Dermis microvascular lymphatic vessel endothelial cell (primary cell): ENCODE results near the gene LMO4. TPM values are rescaled to one million over a fixed set of nuclear protein-coding genes. Genes with fewer than 3 reads are reported as not detected.

ENCODE experiments used
- DNase-seq, 2 donors: peaks; one replicate each; pipeline versions ENCODE4 v3.0.0 to v3.0.0-alpha.2; 2010; ENCODE audit warnings: low read depth in 2 of 2
- total RNA-seq: library from RNA; depleted of rRNA; stranded (reverse); fragments of >200 nt; gene quantifications from 2 replicates; pipeline ENCODE4 v1.2.1, GENCODE V29; 2014

Gene LMO4
- total RNA-seq, 1 donor from 2014 or later, result 12.5 TPM

DNA sequence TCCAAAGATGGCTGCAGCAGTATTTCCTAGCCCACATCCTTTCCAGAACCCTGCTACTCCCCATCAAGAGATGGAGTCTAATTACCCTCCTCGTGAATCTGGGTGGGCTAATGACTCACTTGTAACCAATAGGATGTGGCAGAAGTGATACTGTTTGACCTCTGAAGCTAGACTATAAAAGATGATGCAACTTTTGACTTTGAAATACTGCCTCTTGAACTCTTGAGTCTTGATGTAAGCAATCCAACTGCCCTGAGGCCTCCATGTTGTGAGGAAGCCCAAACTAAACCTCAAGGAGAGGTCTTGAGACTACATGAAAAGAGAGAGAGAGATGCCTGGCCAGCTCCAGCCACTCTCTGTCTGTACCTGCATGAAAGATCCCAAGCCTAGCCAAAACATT, 29.5 kb downstream of the LMO4 start:
- DNase-seq, result no peak

DNA sequence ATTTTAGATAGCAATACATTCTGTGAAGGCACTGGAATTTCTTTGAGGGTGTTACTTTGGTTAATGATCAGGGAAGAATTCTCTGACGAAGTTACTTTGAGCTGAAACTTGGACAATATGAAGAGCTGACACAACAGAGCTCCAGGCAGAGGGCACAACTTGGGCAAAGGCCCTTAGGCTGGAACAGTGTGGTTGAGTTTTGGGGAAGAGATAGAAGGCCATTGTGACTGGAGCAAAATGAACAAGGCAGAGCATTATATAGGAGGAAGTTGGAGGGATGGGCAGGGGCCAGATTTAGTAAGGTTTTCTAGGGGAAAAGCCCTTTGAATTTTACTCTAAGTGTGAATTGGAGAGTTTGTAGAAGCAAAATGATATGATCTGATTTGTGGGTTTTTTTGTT, 30.9 kb downstream of the LMO4 start:
- no peak for DNase-seq

DNA sequence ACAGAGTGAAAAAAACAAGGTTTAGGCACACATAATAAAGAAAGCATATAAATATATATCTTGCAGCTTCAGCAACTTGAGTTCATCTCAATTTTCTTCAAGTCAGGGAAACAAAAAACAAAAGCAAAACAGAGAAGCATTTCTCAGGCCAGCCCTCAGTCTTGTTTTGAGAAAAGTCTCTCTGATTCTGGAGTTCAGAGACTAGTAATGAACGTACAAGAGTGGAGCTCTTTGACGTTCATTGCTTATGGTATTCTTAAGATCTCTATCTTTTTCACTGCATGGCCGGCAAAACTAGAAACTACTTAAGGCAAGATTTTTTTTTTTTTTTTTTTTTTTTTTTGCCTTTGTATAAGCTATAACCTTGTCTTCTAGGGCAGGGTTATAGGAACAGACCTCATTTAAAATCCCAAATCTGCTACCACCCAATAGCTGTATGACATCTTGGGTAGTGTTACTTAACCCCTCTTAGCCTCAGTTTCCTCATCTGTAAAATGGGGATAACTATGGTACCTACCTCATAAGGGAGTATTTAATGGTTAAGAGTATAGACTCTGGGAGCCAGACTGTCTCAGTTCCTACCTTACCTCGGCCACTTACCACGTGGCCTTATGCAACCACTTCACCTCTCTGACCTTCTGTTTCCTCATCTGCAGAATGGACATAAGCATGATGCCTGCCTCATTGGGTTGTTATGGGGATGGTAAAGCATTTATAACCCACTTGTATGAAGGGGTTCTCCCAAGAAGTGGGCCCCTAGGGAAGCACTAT, 33.6 kb downstream of the LMO4 start:
- DNase-seq, result no peak

DNA sequence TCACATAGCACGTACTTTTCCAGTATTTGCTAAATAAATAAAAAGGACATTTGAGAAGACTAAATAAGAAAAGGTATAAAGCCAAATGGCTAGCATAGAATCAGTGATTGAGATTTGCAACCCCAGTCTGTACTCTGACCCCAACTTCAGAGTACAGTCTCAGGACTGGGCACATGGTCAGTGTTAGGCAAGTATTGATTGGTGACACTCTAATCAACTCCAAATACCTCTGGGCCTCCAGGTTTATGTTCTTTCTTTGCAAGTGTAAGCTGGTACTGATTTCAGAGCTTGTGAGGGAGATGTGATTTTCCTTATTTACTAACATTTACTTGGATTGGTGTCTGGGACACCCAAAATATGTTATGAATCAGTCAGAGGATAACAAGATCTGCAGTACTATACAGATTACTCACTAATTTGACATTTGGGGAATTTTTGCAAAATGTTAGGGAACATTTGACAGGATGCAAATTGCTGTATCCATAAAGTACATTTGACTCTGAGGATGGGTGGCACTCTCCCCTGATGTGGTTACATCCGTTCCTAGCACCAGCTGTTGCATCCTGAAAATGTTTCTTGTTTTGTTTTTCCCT, 34.2 kb downstream of the LMO4 start:
- no peak for DNase-seq

DNA sequence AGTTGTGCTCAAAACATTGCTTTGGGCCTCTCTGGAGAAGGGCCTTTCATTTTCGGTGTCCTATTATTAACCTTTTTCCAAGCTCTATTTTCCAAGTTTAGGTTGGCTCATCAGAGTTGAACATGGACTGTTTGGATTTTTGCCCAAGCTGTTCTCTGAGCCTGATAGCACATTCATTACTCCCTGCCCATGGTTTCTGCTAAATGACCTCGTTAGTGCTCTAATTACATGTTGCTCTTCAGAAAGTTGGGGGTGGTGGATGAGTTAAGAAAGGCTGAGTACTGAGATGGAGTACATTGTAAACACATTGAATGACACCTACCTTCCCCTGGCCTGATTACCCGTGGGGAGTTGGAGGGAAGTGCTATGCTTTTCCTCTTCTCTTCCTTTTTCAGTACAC, 38.9 kb downstream of the LMO4 start:
- no peak for DNase-seq

DNA sequence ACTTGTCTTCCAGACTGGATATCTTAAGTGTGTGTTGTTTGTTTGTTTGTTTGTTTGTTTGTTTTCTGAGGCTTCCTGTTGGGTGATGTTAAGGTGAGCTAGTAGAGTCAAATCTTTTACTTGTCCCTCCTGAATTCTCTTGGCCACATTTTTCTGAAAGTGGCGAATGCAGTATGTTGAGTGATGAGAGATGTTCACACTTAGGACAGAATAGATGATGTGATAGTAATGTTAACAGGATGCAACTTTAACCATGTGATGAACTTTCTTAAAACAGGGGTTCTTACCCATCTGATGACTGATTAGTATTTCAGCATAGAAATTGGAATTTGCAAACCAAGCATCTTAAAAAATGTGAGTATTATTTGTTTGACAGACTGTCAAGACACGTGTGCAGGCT, 40.2 kb downstream of the LMO4 start:
- DNase-seq, result no peak

DNA sequence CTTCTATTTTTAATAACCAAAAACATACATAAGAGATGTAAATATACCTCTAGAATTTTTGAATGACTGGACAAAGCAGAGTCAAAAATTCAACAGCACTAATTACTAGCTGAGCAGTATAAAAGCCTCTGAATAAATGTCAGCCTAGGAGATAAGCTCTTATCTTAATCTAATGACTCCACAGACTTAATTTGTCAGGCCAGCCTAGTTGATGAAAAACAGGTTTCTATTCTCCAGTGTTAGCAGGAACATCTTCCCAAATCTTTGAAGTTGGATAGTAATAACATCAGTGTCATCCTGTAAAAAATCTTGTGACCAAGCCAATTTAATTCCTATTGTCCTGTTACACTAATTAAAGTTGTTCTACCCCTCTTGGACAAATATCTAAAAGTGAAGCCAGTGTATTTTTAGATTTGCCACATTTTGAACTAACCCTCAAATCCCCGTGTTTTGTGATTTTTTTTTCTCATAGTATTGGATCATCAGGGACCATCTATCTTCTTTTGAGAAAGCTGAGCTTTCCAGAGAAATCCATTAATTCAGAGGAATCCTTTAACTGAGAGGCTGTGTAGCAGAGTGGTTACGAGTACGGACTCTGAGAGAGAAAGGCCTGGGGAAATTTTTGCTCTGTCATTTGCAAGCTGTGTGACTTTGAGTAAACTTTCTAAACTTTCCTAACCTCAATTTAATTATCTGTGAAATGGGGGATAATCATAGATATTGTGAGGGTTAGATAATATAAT, 41.2 kb downstream of the LMO4 start:
- DNase-seq, result no peak

DNA sequence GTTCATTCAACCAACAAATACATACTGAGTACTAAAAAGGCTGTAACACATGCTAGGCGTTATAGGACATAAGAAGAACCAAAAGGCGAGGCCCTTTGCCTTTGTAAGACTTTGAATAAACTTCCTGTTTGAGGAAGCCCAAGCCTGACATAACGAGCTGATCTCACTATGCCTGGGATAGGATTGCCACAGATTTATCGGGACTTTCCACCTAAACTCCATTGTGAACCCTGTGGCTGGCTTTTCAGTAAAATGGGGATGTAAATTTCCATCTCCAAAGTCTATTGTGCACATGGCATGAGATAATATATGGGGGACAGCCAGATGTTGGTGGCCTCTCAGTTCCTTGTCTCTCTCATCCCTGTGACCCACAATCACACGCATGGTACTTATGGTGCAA, 41.9 kb downstream of the LMO4 start:
- peak in 1 of 2 donors; percentile 2 for DNase-seq

DNA sequence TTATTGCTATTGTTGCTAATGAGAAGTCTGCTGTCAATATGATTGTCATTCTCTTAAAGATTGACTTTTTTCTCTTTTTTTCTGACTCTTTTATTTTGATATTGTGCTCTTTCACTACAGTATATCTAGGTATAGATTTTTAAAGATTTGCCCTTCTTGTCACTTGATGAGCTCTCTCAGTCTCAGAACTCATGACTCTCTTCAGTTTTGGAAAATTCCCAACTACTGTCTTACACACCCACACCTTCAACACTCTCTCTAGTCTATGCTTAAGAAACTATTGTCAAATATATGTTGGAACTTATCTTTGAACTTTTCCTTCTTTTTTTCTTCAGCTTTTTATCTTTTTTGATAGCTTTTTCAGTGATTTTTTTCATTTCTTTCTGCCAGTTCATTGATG, 50.6 kb downstream of the LMO4 start:
- DNase-seq, result no peak

DNA sequence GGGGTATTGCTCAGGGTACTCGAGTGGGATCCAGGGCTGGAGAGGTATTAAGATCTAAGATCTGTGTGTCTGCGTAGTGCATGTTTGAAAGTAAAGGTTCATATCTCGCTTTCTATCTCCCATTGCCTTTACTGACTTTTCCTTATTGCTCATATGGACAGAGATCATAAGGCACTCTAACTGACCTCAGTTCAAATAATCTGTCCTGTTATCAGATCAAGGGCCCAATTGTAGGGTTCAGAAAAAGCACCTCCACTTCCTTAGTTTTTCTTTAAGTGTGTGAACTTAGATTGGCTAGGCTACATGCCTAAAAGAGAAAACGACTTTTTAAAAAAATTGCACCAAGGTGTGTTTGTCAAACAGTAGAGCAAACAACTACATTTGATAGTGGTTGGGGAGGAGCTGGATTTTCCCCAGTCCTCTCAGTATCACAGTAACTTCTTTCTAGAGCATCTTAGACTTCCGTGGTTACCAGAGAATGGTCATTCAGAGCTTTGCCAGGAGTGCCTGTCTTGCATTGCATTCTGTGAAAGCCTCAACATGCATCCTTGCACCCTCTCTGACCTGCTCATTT, 57.6 kb downstream of the LMO4 start:
- DNase-seq, result no peak

DNA sequence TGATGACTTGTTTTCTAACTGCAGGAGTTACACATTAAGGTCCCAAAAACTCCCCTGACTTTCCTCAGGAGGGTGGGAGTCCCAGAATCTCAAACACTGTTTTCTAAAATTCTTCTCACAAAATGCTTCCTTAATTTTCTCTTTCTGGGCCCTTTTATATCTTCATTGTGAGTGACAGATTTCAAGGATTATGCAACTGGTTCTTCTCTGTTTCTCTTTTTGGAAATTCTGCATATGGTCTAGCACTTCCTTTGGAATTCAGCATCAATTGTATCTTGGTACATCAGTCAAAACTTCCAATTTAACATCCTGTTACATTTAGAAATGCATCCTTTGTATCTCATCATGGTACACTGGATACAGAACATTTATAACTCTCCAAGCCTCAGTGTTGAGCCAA, 59.7 kb downstream of the LMO4 start:
- no peak for DNase-seq

DNA sequence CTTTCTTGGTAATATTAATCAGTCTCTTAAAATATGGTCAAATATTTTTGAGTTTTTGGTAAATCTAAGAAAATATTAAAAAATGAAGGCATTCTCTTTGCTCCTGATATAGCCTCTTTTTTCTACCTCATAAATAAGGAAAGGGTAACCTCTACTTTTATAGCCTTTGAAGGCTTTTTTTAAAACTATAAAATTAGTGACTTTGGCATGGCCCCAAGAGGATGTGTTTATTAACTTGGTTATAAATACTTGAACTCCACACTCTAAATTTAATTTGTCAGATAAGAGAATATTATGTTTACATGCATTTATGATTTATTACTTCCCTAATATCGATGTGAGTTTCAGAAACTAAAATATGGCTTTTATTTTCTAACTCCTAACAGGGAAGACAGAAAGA, 60.3 kb downstream of the LMO4 start:
- no peak for DNase-seq

DNA sequence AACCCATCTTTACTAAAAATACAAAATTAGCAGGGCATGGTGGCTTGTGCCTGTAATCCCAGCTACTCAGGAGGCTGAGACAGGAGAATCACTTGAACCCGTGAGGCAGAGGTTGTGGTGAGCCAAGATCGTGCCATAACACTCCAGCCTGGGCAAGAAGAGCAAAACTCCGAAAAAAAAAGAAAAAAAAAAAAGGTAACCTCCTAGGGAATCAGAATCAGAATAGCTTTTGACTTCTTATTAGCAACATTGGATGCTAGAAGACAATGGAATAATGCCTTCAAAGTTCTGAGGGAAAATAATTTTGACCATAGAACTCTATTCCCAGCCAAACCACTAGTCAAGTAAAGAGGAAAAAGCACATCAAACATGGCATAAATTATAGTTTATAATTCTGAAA, 60.9 kb downstream of the LMO4 start:
- DNase-seq, result no peak

DNA sequence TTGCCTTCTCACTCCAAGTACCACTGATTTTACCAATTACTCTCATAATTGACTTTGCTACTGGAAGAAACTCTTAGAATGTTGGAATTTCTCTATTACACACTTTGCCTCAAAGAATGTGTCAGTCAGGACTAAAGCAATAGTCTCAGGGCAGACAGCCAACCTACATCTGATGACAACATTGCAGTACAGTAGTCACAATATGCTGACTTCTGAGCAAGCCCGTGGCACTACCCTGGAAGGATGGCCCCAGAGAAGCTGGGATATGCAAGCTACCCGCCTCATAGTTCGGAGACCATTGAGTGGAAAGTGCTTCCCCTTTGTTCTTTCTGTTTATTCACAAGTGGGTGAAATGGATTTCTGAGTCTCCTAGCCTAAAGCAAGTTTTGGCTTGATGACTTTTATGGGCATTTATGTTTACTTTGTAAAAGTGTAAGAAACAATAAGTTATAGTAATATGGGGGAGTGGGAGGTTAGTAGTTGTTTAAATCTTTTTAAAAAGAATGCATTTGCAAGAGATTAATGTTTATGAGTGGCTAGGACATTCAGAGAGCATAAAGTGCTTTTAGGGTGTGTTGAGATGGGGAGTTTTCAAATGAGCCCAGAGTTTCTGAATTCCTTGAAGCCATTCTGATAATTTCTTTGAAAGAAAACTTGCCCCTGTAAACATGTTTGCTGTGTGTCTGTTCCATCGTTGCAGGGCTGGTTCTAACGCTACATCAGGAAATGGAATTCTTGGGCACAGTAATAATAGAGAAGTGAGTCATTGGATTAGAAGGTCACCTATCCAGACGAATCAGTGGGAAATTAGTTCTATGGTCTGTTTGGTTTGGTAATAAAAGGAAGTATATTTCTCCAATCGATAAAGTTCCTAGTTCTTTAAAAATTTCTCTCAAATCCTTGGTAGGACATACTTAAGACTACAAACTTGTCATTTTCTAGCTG, 63.8 kb downstream of the LMO4 start:
- DNase-seq, result peak in 1 of 2 donors; percentile 21

DNA sequence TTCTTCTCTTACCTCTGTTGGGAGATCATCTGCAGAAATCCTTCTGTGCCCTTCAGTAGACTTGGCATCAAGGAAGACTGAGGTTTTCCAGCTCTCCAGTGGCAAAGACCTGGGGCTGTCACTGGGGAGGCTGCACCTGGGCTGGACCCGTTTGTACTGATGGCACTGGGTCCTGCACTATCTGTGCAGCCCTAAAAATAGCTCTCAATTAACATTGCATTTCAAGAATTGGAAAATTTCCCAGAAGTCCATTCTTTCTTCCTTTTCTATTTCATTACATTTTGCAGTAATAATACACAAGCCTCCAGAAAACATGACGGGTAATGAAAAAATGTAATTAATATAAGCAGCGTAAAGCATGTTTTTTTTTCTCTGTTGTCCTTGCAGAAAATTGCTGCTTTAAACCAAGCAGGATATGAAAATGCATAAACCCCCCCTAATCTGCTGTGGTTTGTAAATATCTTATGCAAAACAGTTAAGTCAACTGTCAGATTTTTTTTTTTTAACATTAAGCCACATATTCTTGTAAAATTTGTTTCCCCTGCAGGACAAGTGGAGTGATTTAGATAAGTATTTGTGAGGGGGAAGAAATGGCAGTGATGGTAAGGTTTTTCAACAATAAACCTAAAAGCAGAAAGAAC, 64.9 kb downstream of the LMO4 start:
- DNase-seq, result no peak

DNA sequence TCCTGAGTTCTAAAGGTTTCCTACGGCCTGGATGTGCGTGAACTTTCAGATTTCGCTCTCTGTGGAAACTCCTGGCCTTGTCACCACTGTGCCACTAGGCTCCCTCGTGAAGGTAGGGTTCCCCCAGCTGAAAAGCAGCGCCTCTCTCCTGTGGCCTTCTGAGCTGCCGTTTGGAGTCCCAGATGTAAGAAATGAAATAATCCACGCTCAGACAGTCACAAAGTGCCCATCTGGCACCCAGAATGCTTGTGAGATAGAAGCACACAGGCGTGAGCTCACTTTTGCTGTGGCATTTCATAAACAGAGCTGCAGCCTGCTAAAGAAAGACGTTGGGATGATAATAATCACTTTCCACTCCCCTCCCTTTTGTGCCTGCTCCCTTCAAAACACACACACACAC, 65.8 kb downstream of the LMO4 start:
- DNase-seq, result no peak

DNA sequence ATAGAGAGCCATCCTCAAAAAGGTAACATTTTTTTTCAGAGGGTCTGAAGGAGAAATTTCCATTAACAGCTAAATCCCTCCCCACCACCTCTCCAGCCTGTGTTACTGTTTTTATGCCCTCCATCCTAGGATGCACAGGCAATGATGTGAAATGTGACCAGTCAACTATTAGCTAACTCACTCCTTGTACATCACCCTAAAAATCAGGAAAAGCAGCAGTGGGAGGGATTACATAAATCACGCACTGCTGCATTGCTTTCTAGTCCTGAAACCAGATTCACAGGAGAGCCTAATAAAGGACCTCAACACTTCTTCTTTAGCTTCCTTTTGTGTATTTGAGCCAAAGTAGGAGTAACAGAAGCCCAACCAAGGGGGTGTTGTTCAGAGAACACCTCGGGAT, 66.3 kb downstream of the LMO4 start:
- no peak for DNase-seq
